H4 (cell line): ENCODE measurements around the gene CFAP68. TPM values are rescaled to one million over a fixed set of nuclear protein-coding genes. Genes with fewer than 3 reads are reported as not detected.

ENCODE experiments used
- DNase-seq: peaks from one replicate; pipeline ENCODE4 v3.0.0-alpha.2; 2015; ENCODE audit warnings: low spot score
- total RNA-seq: library from RNA; depleted of rRNA; stranded (reverse); fragments of >200 nt; shearing (Covaris generic); gene quantifications from 2 replicates; pipeline ENCODE4 v1.2.3, GENCODE V29; 2014; rRNA removed

Gene CFAP68, protein sequence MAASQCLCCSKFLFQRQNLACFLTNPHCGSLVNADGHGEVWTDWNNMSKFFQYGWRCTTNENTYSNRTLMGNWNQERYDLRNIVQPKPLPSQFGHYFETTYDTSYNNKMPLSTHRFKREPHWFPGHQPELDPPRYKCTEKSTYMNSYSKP
- total RNA-seq, result 22.7 and 28.2 TPM in 2 replicates

DNA sequence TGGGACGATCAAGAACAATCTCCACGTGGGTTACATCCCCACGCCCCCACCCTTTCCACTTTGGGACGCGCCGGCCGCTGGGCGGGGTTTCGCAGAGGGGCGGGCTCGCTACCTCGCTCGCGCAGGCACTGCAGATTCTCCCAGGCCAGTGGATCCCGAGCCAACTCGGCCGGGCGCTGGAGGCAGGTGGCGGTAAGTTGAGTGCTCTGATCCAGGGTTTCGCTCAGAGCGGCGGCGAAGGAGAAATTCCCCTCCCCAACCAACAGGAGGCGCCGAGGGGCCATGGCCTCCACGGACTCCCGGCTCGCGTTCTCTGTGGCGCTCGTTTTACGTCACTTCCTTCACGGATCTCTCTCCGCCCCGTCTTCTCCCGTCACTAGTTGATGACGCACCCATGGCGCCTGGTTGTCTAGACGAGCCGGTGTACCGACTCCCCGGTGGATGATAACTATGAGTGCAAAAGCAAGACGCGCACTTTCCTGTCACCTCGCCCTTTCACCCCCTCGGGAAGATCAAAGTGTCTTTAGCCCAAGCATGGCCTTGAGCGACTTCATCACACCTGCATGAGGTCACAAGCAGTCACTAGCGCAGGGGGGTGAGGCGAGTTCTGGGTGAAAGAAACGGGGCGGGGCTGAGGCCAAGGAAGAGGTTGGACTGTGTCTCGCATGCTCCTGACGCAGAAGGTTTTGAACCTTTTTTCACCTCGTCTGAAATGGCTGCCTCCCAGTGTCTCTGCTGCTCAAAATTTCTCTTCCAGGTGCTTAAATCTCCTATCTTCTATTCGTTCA, at the start of gene CFAP68, which contains the start of gene FDXACB1:
CFAP68 (plus strand) TSS at position 693 of the 788 bp plus-strand sequence; CDS start at position 713, 20 bp downstream.
FDXACB1 (minus strand) TSS at position 317 of the 788 bp plus-strand sequence; CDS start at position 284, 33 bp downstream.
- peak; percentile 96 for DNase-seq

DNA sequence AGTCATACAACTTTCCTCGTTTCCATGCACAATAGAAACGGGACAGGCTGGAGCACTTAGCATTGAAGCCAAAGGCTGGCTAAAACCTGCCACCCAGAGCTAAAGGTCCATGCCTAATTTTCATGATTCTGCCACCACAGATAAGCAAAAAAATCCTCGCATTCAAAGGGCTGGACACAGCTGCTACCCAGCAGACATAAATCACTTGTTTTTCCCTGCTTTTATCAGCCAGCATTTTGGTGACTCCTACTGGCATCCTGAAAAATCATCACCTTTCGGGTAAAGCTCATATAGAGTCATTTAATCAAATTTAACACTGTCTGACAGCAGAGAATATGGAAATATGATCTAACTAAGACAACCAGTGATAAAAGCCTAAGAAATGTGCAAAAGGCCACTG, 45.8 kb upstream of the CFAP68 start:
- no peak for DNase-seq

DNA sequence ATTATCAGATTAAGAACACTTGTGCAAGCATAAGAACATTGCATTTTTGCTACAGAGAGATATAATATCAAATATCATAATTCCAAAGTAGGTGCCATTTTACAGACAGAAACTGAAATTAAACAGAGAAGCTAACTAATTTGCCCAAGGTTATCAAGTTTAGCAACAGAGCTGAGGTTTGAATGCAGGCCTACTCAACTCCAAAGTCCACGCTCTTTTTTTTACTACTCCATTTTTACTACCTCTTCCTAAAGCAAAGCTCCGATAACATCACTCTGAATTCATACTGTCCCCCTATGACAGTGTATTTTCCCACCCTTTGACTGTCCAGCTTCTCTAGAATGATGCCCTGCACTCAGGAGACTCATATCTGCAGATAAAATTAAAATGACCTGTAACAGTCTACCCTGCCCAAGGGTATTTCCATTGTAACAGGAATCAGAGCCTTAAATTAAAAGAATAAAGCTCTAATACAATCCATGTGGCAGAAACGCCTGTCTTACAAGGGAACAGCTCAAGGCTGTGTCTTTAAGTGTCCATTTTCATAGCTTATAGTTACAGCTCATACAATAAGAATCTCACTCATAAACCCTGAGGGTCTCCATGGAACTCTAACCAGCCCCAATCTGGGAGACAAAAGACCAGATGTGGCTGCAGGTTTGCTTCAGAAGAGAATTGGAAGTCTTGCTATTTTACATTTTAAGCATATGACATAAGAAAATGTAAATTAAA, 44.7 kb upstream of the CFAP68 start:
- DNase-seq, result no peak

DNA sequence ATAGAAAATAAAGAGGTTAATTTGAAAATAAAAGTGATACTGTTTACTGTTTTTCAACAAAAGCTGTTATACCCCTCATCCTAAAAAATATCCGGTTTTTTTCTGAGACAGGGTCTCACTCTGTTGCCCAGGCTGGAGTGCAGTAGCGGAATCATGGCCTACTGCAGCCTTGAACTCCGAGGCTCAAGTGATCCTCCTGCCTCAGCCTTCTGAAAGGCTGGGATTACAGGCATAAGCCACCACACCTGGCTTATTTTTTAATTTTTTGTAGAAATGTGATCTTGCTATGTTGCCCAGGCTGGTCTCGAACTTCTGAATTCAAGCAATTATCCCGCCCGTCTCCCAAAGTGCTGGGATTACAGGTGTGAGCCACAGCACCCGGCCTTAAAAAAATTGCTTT, 43.7 kb upstream of the CFAP68 start:
- DNase-seq, result no peak

DNA sequence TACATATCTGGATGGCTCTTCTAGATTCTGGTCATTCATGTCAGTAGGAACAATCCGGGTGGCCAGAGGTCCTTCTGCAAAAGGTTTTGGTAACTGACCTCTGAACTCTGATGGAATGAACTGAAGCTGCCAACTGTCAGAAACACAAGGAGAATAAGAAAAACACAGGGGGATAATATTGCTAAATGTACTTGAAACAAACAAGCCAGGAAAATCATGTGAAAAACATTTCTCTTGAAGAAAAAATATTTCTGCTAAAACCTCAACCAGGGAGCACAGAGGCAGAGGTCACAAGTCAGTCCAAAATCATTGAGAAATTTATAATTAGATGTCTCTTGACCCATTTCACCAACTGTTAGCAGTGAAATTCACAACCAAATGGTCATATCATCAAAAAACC, 43.2 kb upstream of the CFAP68 start:
- DNase-seq, result no peak

DNA sequence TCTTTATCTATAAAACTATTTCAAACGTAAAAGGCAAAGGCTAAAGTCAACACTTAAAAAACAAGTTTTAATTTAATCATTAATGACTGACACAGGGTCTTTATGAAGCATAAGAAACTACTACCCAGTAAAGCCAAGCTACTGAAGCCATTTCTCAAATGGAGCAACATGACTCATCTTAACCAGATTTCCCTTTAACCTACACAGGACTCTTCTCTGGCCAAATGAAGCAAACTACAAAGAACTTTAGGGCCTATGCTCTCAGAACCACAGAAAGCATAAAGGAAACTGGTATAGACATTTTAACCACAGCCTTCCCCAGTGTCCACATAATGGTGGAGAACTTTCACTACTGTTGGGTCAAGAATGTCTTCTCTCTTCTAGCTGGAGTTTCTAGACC, 42.6 kb upstream of the CFAP68 start:
- DNase-seq, result no peak

DNA sequence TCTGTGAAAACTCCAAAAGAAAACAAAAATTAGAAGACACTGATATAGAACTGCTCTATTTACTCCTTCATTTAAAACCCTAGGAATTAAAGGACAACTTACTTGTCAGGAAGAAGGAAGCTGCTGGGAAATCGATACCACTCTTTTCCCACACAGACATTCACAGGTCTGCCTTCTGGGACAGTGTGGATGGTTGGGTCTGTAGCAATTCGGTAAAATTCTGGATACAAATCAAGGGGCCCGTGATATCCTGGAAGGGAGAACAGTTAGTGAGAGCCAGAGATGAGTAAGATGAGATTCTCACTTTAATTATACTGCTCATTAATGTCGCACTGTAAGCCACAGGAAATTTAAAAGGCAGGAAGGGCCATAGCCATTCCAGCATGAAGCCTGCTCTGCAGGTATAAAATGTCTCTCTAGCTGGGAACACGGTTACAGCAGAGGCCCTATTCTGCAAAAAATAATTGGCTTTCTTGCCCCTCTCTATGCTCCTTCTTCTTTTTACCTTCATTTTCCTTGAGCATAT, 41.9 kb upstream of the CFAP68 start:
- no peak for DNase-seq

DNA sequence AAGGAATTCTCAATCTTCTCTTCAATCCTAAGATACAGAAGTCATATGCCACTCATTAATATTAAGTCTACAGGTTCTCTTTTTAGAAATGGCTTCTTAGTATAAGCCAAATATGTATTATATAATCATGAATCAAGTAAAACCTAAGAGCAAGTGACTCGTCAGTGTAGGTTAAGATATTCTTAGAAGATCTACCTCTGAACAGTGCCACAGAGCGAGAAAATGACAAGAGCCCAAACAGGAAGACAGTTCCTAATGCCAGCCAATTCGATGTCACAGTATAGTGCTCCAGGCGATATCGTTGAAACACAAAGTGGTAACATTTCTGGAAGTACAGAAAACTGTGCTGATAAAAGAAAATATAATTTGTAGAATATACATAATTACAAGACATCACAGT, 41.3 kb upstream of the CFAP68 start:
- no peak for DNase-seq

DNA sequence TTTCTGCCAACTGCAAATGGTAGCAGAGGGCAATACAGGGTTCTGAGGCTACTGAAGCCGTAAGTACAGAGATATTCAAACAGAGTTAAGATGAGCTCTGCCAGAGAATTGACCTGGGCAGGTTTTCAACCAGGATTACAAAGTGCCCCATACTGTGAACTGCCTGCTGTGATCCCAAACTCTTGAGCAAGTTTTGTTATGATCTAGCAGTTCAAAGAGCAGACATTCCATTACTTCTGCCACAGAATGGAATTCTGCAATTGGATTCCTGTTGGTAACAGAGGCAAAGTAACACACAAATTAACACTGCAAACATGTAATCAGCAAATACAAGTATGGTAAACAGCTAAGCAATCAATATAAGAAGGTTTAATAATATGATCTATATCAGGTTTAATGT, 39.2 kb upstream of the CFAP68 start:
- no peak for DNase-seq

DNA sequence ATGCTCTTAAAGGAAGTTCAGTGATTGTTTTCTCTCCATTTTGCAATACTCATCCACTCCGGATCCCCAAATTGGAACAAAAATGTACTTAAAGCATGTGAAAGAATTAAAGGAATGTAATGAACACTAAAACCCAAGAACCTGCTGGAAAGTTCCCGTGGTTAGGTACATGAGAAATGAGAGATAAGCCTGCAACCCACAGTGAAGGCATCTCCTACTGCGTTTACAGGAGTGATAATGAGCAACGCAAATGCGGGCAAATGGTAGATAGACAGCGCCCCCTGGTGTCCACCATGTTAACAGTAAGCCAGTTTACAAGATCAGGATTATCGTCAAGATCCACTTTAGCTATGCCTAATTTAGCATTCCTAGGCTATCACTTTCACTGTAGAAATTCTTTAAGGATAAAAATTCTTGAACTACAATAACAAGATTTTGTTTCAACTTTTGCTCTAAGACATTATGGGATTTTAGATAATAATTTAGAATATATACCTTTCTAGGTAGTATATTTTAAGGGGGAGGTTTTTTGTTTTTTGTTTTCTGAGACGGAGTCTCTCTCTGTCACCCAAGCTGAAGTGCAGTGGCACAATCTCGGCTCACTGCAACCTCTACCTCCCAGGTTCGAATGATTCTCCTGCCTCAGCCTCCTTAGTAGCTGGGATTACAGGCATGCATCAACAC, 37.8 kb upstream of the CFAP68 start:
- DNase-seq, result peak; percentile 71

DNA sequence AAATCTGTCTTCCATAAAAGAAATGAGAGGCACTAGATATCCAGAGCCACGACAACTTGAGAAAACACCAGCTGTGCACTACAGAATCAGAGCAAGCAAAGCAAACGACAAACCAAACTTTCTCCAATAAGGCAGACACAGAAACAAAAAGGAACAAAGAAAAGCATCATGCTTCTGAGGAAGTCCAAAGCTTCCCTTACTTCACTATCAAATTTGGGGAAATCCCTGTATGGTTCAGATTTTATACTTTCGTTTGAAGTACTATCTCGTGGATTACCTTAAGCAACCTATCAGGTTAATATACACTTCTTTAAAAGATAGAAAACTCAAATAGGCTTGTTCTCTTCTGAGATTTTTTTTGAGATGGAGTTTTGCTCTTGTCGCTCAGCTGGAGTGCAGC, 35.7 kb upstream of the CFAP68 start:
- no peak for DNase-seq

DNA sequence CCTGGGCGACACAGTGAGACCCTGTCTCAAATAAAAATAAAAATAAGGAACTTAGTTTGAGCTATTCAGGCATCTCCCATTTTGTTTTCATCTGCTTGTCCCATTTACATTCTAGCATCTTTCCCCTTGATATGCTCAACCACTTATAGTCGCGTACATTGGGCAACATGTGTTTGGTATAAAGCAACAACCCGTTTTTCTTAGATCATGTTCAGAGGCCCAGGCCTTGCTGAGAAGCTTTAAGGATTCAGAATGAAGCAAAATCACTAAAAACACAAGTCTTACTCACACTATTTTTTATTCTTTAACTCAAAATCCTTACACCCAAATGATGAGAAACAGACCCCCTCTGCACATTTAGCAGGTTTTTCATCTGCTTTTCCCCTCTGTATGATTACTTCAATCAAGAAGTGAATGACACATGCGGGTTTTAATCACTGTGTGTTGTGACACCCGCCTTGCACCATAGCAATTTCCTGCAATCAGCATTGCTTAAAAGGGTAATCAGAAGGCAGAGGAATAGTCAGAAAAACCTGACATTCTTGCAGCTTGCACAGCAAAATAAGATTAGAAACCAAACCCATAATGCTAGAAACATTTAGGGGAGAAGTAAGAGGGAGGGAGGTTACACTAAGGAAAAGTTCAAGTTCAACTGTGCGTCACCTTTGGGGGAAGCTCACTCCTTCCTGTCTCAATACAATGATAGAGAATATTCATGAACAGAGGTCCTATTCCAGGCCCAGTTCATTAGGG, 33.9 kb upstream of the CFAP68 start:
- DNase-seq, result no peak

DNA sequence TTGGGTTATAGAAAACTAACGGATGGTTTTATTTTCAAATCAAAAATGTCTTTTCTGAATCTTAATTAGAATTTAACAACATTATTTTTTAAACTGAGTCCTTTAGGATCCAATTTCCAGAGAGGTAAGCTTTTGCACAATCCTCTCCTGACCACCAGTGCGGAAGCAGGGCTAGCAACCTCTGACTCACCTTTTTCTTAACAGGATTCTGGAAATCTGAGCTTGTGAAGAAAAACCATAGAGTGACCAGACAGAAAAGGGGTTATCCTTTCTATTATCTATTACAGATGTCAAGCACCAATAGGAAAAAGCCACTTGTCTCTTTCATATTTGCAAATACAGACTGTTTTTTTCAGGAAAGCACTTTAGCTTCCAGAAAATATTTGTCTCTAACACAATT, 33.3 kb upstream of the CFAP68 start:
- peak; percentile 44 for DNase-seq

DNA sequence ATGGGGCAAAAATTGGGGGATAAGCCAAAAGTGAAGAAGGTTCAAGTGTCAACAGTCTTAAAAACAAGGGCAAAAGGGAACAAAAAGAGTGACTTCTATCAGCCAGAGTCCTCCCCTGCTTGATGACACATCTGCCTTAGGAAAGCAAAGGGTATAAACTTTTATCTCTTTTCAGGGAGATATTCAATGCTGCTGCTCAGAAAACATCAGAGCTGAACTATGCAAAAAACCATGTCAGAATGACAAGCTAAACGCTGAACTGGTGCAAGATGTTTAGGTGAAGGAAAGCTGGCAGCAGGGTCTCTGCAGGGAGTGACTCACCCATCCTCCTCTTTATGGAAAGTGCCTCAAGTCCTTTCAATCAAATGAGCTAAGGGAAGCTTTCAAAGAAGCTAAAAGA, 32.7 kb upstream of the CFAP68 start:
- peak; percentile 23 for DNase-seq

DNA sequence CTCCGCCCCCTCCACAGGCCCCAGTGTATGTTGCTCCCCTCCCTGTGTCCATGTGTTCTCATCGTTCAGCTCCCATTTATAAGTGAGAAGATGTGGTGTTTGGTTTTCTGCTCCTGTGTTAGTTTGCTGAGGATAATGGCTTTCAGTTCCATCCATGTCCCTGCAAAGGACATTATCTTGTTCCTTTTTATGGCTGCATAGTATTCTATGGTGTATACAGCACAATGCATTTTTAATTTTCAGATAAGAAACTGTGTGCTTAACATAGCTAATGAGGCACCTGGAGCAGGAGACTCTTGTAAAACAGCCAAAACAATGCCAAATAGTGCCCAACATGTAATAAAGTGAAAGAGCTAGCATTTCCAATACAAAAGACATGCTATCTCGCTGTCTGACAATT, 29.7 kb upstream of the CFAP68 start:
- DNase-seq, result no peak

DNA sequence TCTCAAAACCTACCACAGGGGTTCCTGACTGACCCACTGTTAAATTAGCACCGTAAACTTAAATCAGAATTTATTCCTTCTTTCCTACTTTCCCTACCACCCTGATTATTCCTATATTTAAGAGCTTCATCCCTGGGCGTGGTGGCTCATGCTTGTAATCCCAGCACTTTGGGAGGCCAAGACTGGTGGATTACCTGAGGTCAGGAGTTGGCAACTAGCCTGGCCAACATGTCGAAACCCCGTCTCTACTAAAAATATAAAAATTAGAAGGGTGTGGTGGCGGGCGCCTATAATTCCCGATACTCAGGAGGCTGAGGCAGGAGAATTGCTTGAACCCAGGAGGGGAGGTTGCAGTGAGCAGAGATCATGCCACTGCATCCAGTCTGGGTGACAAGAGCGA, 28.3 kb upstream of the CFAP68 start:
- DNase-seq, result no peak

DNA sequence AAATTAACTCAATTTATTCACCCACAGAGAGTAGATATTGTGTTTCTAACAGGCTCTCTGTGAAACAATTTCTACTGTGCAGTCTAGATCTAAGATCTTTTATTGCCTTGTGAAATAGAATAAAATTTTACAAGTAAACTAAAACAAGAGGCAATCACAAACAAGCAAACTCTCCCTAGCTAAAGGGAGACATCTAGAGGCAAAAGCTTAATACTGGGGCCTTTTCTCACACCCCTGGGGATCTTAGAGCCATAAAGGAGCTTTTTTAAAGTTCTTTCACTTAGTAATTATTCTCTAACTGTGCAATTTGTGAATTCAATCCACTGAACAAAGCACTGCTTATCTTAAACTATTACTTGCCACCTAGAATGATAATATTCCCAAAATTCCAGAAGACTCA, 27.7 kb upstream of the CFAP68 start:
- no peak for DNase-seq

DNA sequence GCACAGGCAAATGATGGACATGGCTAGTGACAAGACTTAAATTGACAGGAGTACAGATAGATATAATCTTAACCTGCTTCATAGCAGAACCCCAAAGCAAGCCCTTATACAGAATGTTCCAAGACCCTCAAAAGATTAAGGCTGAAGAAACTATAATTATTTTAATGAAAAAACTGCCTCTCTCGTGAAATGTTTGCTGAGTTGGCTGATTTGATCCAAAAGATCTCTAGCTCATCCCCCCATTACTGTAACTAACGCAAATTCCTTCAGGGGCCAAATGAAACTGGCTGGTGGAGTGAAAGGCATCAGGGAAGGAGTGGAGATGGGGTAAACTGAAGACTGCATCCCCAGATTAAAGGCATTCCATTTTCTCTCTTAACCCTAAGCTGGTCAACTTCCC, 27.2 kb upstream of the CFAP68 start:
- no peak for DNase-seq

DNA sequence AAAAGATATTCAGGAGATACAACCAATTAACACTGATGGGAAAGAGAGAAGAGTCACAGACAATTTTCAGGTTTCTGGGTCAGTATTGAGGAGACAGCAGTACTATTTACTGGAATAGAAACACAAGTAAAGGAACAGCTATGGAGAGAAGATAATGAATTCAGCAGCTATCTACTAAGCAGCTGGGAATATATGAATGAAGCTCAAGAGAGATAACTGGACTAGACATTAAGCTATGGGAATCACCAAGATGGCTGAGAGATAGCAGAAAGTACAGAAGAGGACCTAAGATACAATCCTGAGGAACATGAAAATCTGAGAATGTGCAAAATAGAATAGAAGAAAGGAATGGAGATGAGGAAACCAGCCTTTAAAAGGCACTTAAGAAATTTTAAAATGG, 23.8 kb upstream of the CFAP68 start:
- no peak for DNase-seq

DNA sequence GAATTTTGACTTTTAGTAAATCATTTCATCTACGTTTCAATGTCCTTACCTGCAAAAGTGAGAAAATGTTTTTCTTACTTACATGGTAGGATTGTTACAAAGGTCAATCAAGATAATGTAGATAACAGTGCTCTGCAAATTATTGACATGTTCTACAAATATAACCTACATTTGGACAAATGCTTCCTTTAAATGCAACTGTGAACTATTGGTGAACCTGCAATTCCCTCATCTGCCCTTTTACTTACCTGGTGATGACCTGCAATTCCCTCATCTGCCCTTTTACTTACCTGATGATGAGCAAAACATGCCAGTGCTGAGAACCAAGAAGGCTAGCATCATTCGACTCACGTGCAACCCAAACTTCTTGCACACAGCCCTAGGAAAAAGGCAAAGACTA, 19.1 kb upstream of the CFAP68 start:
- DNase-seq, result no peak

DNA sequence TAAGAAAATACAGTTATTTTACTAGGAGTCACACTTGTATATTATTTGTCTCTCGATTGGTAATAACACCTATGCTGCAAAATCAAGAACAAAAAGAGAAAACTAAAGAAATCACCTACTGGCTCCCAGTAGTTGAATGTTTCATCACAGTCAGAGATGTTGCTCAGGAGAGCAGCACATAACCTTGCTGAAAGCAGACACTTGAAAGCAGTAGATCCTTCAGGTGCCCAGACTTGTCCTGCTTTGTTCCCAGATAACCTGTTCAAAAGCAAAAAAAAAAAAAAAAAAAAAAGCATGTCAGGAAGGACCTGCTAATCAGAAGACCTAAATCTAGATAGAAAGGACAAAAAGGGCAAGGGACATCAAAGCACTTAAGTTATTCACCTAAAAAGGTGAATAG, 9.2 kb upstream of the CFAP68 start:
- no peak for DNase-seq
